H1 (cell line): ENCODE measurements around the gene RNF20. TPM values are rescaled to one million over a fixed set of nuclear protein-coding genes. Genes with fewer than 3 reads are reported as not detected.

Experiments used
- NRF1 ChIP-seq: IDR thresholded peaks from 2 replicates; pipeline ENCODE4 v1.6.1; 2011; ENCODE audit warnings: mild to moderate bottlenecking, low read depth, low read length, improper control_type of control experiment
- POLR2AphosphoS5 ChIP-seq: IDR thresholded peaks from 2 replicates; pipeline ENCODE4 v1.6.1; 2011; ENCODE audit warnings: low read depth, low read length
- YY1 ChIP-seq: IDR thresholded peaks from 2 replicates; pipeline ENCODE4 v1.6.1; 2011; ENCODE audit warnings: low read depth, mild to moderate bottlenecking, low read length
- polyA plus RNA-seq, 7 experiments: library from polyadenylated mRNA; depleted of rRNA in 3 of 7; stranded (reverse) in 5 of 7; unstranded in 2 of 7; fragments of >200 nt in 5 of 7; fragments of 200-250 nt in 2 of 7; gene quantifications; 1 replicate in 5 of 7; 2 replicates in 1 of 7; 4 replicates in 1 of 7; pipeline versions ENCODE4 v1.2.1 to v1.2.3, GENCODE V29; 2011 to 2013; ENCODE audit warnings: missing spikeins in 2 of 7, mixed read lengths in 2 of 7
- total RNA-seq: library from RNA; stranded (reverse); fragmentation: NEBNext Ultra II Directional; extraction: Animal tissue kit (Norgen Biotek cat#: 25700); gene quantifications from 2 replicates; pipeline ENCODE4 v1.2.1, GENCODE V29; 2021

Gene RNF20
- total and polyA plus RNA-seq, 2 of the 8 experiments (the other 6 are each of a cell fraction or from before 2014, with no cell fraction given): 9.4 to 65.2 TPM

- TF ChIP-seq POLR2AphosphoS5 (no peak), NRF1 (no peak), YY1 (no peak)
Observed at GRCh38 chr9:101540069-101540468, 6.4 kb downstream of the RNF20 start (continued).
